T1000 (cell line): ENCODE results near the gene LAMA2.

ENCODE experiments used
- DNase-seq: peaks from one replicate; lab custom pipeline; 2025; ENCODE audit warnings: mixed read lengths; lab: John Stamatoyannopoulos, UW

The LAMA2 gene

GRCh38 chr6:128899341-128900050, 16.6 kb downstream of the LAMA2 start:
- no peak for DNase-seq

GRCh38 chr6:128903715-128904114, 20.8 kb downstream of the LAMA2 start:
- no peak for DNase-seq

GRCh38 chr6:128914051-128914450, 31.1 kb downstream of the LAMA2 start:
- no peak for DNase-seq

GRCh38 chr6:128918886-128919285, 35.9 kb downstream of the LAMA2 start:
- no peak for DNase-seq

- DNase-seq, result no peak
These were observed 36.7 kb downstream of the LAMA2 start for GRCh38 chr6:128919412-128920180.

GRCh38 chr6:128925765-128926164, 42.8 kb downstream of the LAMA2 start:
- no peak for DNase-seq

- DNase-seq, result no peak
These were observed 46.9 kb downstream of the LAMA2 start for GRCh38 chr6:128929869-128930268.

GRCh38 chr6:128930321-128930720, 47.4 kb downstream of the LAMA2 start:
- no peak for DNase-seq

- no peak for DNase-seq
These were observed 49.1 kb downstream of the LAMA2 start for GRCh38 chr6:128932061-128932460.

GRCh38 chr6:128950864-128951263, 67.9 kb downstream of the LAMA2 start:
- DNase-seq, result no peak

- DNase-seq, result no peak
These were observed 70.0 kb downstream of the LAMA2 start for GRCh38 chr6:128952902-128953301.

- DNase-seq, result no peak
These were observed 71.5 kb downstream of the LAMA2 start for GRCh38 chr6:128954308-128955043.

- no peak for DNase-seq
These were observed 80.6 kb downstream of the LAMA2 start for GRCh38 chr6:128963561-128963960.

- DNase-seq, result no peak
These were observed 81.4 kb downstream of the LAMA2 start for GRCh38 chr6:128964233-128964755.

GRCh38 chr6:128964771-128965170, 81.8 kb downstream of the LAMA2 start:
- no peak for DNase-seq

GRCh38 chr6:128966934-128967333, 84.0 kb downstream of the LAMA2 start:
- no peak for DNase-seq

GRCh38 chr6:128979071-128979470, 96.1 kb downstream of the LAMA2 start:
- no peak for DNase-seq

- DNase-seq, result no peak
These were observed 98.8 kb downstream of the LAMA2 start for GRCh38 chr6:128981716-128982115.

GRCh38 chr6:128990360-128990759, 107.4 kb downstream of the LAMA2 start:
- DNase-seq, result no peak

GRCh38 chr6:128990915-128991314, 108.0 kb downstream of the LAMA2 start:
- no peak for DNase-seq

GRCh38 chr6:128993166-128993565, 110.2 kb downstream of the LAMA2 start:
- no peak for DNase-seq

GRCh38 chr6:128997880-128998279, 114.9 kb downstream of the LAMA2 start:
- DNase-seq, result no peak
